Activated T-helper 1 cell treated with anti-CD3 and anti-CD28 coated beads, Interleukin-12 subunit alpha, Interleukin-12 subunit beta, Interleukin-2, Interleukin-4 antibody, amounts not matched to agents 30 ng/mL and 10 ng/mL and 1 ng/mL, durations not matched to agents 14 hours and 24 hours and 36 hours (primary cell): Measurements from ENCODE around the gene SPTSSB. TPM values are rescaled to one million over a fixed set of nuclear protein-coding genes. Genes with fewer than 3 reads are reported as not detected.

ENCODE experiments used
- DNase-seq: peaks from one replicate; pipeline ENCODE4 v3.0.0; 2021; ENCODE audit warnings: low spot score
- H3K27ac Mint-ChIP-seq: one replicate; pipeline ENCODE4 v1.8.0; 2021; ENCODE audit warnings: mild to moderate bottlenecking, mixed read lengths
- H3K27me3 Mint-ChIP-seq: one replicate; pipeline ENCODE4 v1.8.0; 2022; ENCODE audit warnings: mild to moderate bottlenecking, moderate library complexity, mixed read lengths; ENCODE audit not compliant: insufficient read depth
- H3K36me3 Mint-ChIP-seq: one replicate; pipeline ENCODE4 v1.8.0; 2021; ENCODE audit warnings: low read depth, mixed read lengths
- H3K4me1 Mint-ChIP-seq: one replicate; pipeline ENCODE4 v1.8.0; 2021; ENCODE audit warnings: low read depth, mixed read lengths
- H3K4me3 Mint-ChIP-seq: one replicate; pipeline ENCODE4 v1.8.0; 2021; ENCODE audit warnings: mild to moderate bottlenecking, moderate library complexity, mixed read lengths
- H3K9me3 Mint-ChIP-seq: one replicate; pipeline ENCODE4 v1.8.0; 2021; ENCODE audit warnings: mixed read lengths
- intact Hi-C: fragments of 100-400 bp; cut with micrococcal nuclease; formaldehyde crosslinking; loops from one replicate; pipeline ENCODE4 v1.15.1; 2024
- total RNA-seq: library from RNA; stranded (reverse); gene quantifications from 2 replicates; pipeline ENCODE4 v1.2.3, GENCODE V29; 2022

The SPTSSB gene
- total RNA-seq, 1 donor from 2014 or later = not detected

- H3K9me3 Mint-ChIP-seq = no peaks in the 10 kb centered on the region
- DNase-seq = no peak
- no peaks in the 10 kb centered on the region for H3K4me1 Mint-ChIP-seq
- H3K27me3 Mint-ChIP-seq = peaks cover 37% of the 10 kb centered on the region
- no peak overlapping the region for H3K27ac Mint-ChIP-seq
- no peaks in the 10 kb centered on the region for H3K36me3 Mint-ChIP-seq
- no peak overlapping the region for H3K4me3 Mint-ChIP-seq
- intact Hi-C loops = no loop called here
Measured at GRCh38 chr3:161405836-161406235, 34.5 kb upstream of the SPTSSB start.

- no peaks in the 10 kb centered on the region for H3K9me3 Mint-ChIP-seq
- no peaks in the 10 kb centered on the region for H3K4me1 Mint-ChIP-seq
- no peak for DNase-seq
- no peaks in the 10 kb centered on the region for H3K36me3 Mint-ChIP-seq
- no peak overlapping the region for H3K27ac Mint-ChIP-seq
- intact Hi-C loops = no loop called here
- H3K27me3 Mint-ChIP-seq = peaks cover 37% of the 10 kb centered on the region
- no peak overlapping the region for H3K4me3 Mint-ChIP-seq
Measured at GRCh38 chr3:161405087-161405486, 33.8 kb upstream of the SPTSSB start.

GRCh38 chr3:161403251-161403650 is 31.9 kb upstream of the SPTSSB start:
- H3K4me3 Mint-ChIP-seq = no peak overlapping the region
- no peaks in the 10 kb centered on the region for H3K4me1 Mint-ChIP-seq
- H3K27ac Mint-ChIP-seq = no peak overlapping the region
- intact Hi-C loops = no loop called here
- H3K9me3 Mint-ChIP-seq = no peaks in the 10 kb centered on the region
- H3K36me3 Mint-ChIP-seq = no peaks in the 10 kb centered on the region
- DNase-seq = no peak
- peaks cover 44% of the 10 kb centered on the region for H3K27me3 Mint-ChIP-seq

GRCh38 chr3:161401389-161401788 is 30.1 kb upstream of the SPTSSB start:
- peaks cover 47% of the 10 kb centered on the region for H3K27me3 Mint-ChIP-seq
- peaks cover 5% of the 10 kb centered on the region for H3K9me3 Mint-ChIP-seq
- peaks cover 2% of the 10 kb centered on the region for H3K4me1 Mint-ChIP-seq
- no peak overlapping the region for H3K4me3 Mint-ChIP-seq
- H3K27ac Mint-ChIP-seq = no peak overlapping the region
- no peaks in the 10 kb centered on the region for H3K36me3 Mint-ChIP-seq
- intact Hi-C loops = no loop called here
- DNase-seq = no peak

- intact Hi-C loops = no loop called here
- Mint-ChIP-seq H3K27ac (no peak overlapping the region), H3K27me3 (peaks cover 48% of the 10 kb centered on the region), H3K4me3 (no peak overlapping the region), H3K36me3 (no peaks in the 10 kb centered on the region), H3K9me3 (peaks cover 5% of the 10 kb centered on the region), H3K4me1 (peaks cover 7% of the 10 kb centered on the region)
- no peak for DNase-seq
Measured at GRCh38 chr3:161400650-161401049, 29.3 kb upstream of the SPTSSB start.

- Mint-ChIP-seq H3K36me3 (no peaks in the 10 kb centered on the region), H3K4me3 (peak overlapping the region; percentile 8), H3K9me3 (peaks cover 5% of the 10 kb centered on the region), H3K27me3 (peaks cover 51% of the 10 kb centered on the region), H3K27ac (peak overlapping the region; percentile 2), H3K4me1 (peaks cover 28% of the 10 kb centered on the region)
- peak; percentile 9 for DNase-seq
- intact Hi-C loops = no loop called here
Measured at GRCh38 chr3:161395115-161396012, 24.0 kb upstream of the SPTSSB start.

GRCh38 chr3:161393803-161394202 is 22.5 kb upstream of the SPTSSB start:
- Mint-ChIP-seq H3K36me3 (no peaks in the 10 kb centered on the region), H3K27me3 (peaks cover 48% of the 10 kb centered on the region), H3K4me3 (no peak overlapping the region), H3K27ac (no peak overlapping the region), H3K9me3 (peaks cover 5% of the 10 kb centered on the region), H3K4me1 (peaks cover 28% of the 10 kb centered on the region)
- intact Hi-C loops = no loop called here
- DNase-seq = no peak

- no peak overlapping the region for H3K27ac Mint-ChIP-seq
- peaks cover 5% of the 10 kb centered on the region for H3K9me3 Mint-ChIP-seq
- no peaks in the 10 kb centered on the region for H3K36me3 Mint-ChIP-seq
- H3K4me3 Mint-ChIP-seq = no peak overlapping the region
- DNase-seq = no peak
- peaks cover 28% of the 10 kb centered on the region for H3K4me1 Mint-ChIP-seq
- intact Hi-C loops = no loop called here
- H3K27me3 Mint-ChIP-seq = peaks cover 47% of the 10 kb centered on the region
Measured at GRCh38 chr3:161393310-161393709, 22.0 kb upstream of the SPTSSB start.

- intact Hi-C loops = no loop called here
- H3K4me1 Mint-ChIP-seq = peaks cover 28% of the 10 kb centered on the region
- DNase-seq = no peak
- no peak overlapping the region for H3K4me3 Mint-ChIP-seq
- H3K27ac Mint-ChIP-seq = no peak overlapping the region
- H3K9me3 Mint-ChIP-seq = peaks cover 5% of the 10 kb centered on the region
- peaks cover 43% of the 10 kb centered on the region for H3K27me3 Mint-ChIP-seq
- H3K36me3 Mint-ChIP-seq = no peaks in the 10 kb centered on the region
Measured at GRCh38 chr3:161392853-161393252, 21.5 kb upstream of the SPTSSB start.

GRCh38 chr3:161390200-161390599 is 18.9 kb upstream of the SPTSSB start:
- Mint-ChIP-seq H3K4me3 (no peak overlapping the region), H3K27me3 (peaks cover 47% of the 10 kb centered on the region), H3K27ac (no peak overlapping the region), H3K36me3 (no peaks in the 10 kb centered on the region), H3K4me1 (peaks cover 16% of the 10 kb centered on the region), H3K9me3 (no peaks in the 10 kb centered on the region)
- DNase-seq = no peak
- intact Hi-C loops = no loop called here

GRCh38 chr3:161389445-161390035 is 18.2 kb upstream of the SPTSSB start:
- H3K4me3 Mint-ChIP-seq = no peak overlapping the region
- no peaks in the 10 kb centered on the region for H3K9me3 Mint-ChIP-seq
- peaks cover 10% of the 10 kb centered on the region for H3K4me1 Mint-ChIP-seq
- H3K27ac Mint-ChIP-seq = no peak overlapping the region
- H3K36me3 Mint-ChIP-seq = no peaks in the 10 kb centered on the region
- H3K27me3 Mint-ChIP-seq = peaks cover 52% of the 10 kb centered on the region
- intact Hi-C loops = no loop called here
- no peak for DNase-seq

- peaks cover 5% of the 10 kb centered on the region for H3K4me1 Mint-ChIP-seq
- peaks cover 58% of the 10 kb centered on the region for H3K27me3 Mint-ChIP-seq
- H3K27ac Mint-ChIP-seq = no peak overlapping the region
- no peak for DNase-seq
- intact Hi-C loops = no loop called here
- no peaks in the 10 kb centered on the region for H3K36me3 Mint-ChIP-seq
- H3K4me3 Mint-ChIP-seq = no peak overlapping the region
- H3K9me3 Mint-ChIP-seq = no peaks in the 10 kb centered on the region
Measured at GRCh38 chr3:161388855-161389254, 17.5 kb upstream of the SPTSSB start.

GRCh38 chr3:161386991-161387770 is 15.9 kb upstream of the SPTSSB start:
- Mint-ChIP-seq H3K27ac (no peak overlapping the region), H3K4me3 (no peak overlapping the region), H3K4me1 (no peaks in the 10 kb centered on the region), H3K9me3 (no peaks in the 10 kb centered on the region), H3K27me3 (peaks cover 56% of the 10 kb centered on the region), H3K36me3 (no peaks in the 10 kb centered on the region)
- intact Hi-C loops = no loop called here
- DNase-seq = no peak
